Progenitor cell of endocrine pancreas (in vitro differentiated cells): Measurements from ENCODE around the gene PARD3. TPM values are rescaled to one million over a fixed set of nuclear protein-coding genes. Genes with fewer than 3 reads are reported as not detected.

Experiments
- DNase-seq: peaks from one replicate; pipeline ENCODE4 v3.0.0; 2021; ENCODE audit warnings: low spot score; ENCODE audit not compliant: unreplicated experiment
- H3K27ac Mint-ChIP-seq: 2 replicates; pipeline ENCODE4 v1.8.0; 2021; ENCODE audit warnings: mild to moderate bottlenecking, moderate library complexity, mixed read lengths
- H3K27me3 Mint-ChIP-seq: 2 replicates; pipeline ENCODE4 v1.8.0; 2021; ENCODE audit warnings: mixed read lengths
- H3K36me3 Mint-ChIP-seq: 2 replicates; pipeline ENCODE4 v1.8.0; 2022; ENCODE audit warnings: mixed read lengths; ENCODE audit not compliant: insufficient read depth
- H3K4me1 Mint-ChIP-seq: 2 replicates; pipeline ENCODE4 v1.8.0; 2021; ENCODE audit warnings: low read depth, mixed read lengths
- H3K4me3 Mint-ChIP-seq: 2 replicates; pipeline ENCODE4 v1.8.0; 2021; ENCODE audit warnings: low read depth, mild to moderate bottlenecking, moderate library complexity, mixed read lengths
- H3K9me3 Mint-ChIP-seq: 2 replicates; pipeline ENCODE4 v1.8.0; 2021; ENCODE audit warnings: low read depth, mixed read lengths
- CTCF ChIP-seq: fragments of 200-600 bp; sonication (generic); IDR thresholded peaks from one replicate; pipeline ENCODE4 v1.5.0; 2021; ENCODE audit warnings: antibody characterized with exemption, mild to moderate bottlenecking; ENCODE audit not compliant: unreplicated experiment
- total RNA-seq: library from RNA; stranded (reverse); gene quantifications from 2 replicates; pipeline ENCODE4 v1.2.1, GENCODE V29; 2021

PARD3 gene
- total RNA-seq, 1 donor from 2014 or later = 85.3 TPM

GRCh38 chr10:34098821-34099567 is 716.1 kb downstream of the PARD3 start:
- DNase-seq = no peak
- no peak for TF ChIP-seq CTCF
- Mint-ChIP-seq H3K9me3 (peaks cover 30% of the 10 kb centered on the region), H3K27ac (no peak overlapping the region), H3K4me1 (peaks cover 2% of the 10 kb centered on the region), H3K36me3 (peaks cover 1% of the 10 kb centered on the region), H3K27me3 (no peaks in the 10 kb centered on the region), H3K4me3 (no peak overlapping the region)

GRCh38 chr10:34097682-34098081 is 717.4 kb downstream of the PARD3 start:
- Mint-ChIP-seq H3K27ac (no peak overlapping the region), H3K36me3 (peaks cover 1% of the 10 kb centered on the region), H3K27me3 (no peaks in the 10 kb centered on the region), H3K4me3 (no peak overlapping the region), H3K9me3 (peaks cover 30% of the 10 kb centered on the region), H3K4me1 (peaks cover 2% of the 10 kb centered on the region)
- no peak for TF ChIP-seq CTCF
- DNase-seq = no peak

- Mint-ChIP-seq H3K27me3 (no peaks in the 10 kb centered on the region), H3K36me3 (peaks cover 1% of the 10 kb centered on the region), H3K4me1 (peaks cover 2% of the 10 kb centered on the region), H3K4me3 (no peak overlapping the region), H3K9me3 (peaks cover 30% of the 10 kb centered on the region), H3K27ac (no peak overlapping the region)
- TF ChIP-seq CTCF = no peak
- DNase-seq = no peak
Observed at GRCh38 chr10:34094961-34095360, 720.1 kb downstream of the PARD3 start.

GRCh38 chr10:34094146-34094696 is 720.9 kb downstream of the PARD3 start:
- Mint-ChIP-seq H3K27me3 (no peaks in the 10 kb centered on the region), H3K27ac (no peak overlapping the region), H3K36me3 (peaks cover 1% of the 10 kb centered on the region), H3K4me3 (no peak overlapping the region), H3K4me1 (peaks cover 2% of the 10 kb centered on the region), H3K9me3 (peaks cover 25% of the 10 kb centered on the region)
- no peak for TF ChIP-seq CTCF
- no peak for DNase-seq

- Mint-ChIP-seq H3K4me1 (peaks cover 2% of the 10 kb centered on the region), H3K27me3 (peaks cover 4% of the 10 kb centered on the region), H3K4me3 (no peak overlapping the region), H3K36me3 (peaks cover 1% of the 10 kb centered on the region), H3K9me3 (peaks cover 19% of the 10 kb centered on the region), H3K27ac (no peak overlapping the region)
- no peak for DNase-seq
- TF ChIP-seq CTCF = no peak
Observed at GRCh38 chr10:34092891-34093290, 722.2 kb downstream of the PARD3 start.
